VCaP (cell line): ENCODE measurements around the gene IFNGR2.
"Not testable (repeated sequence)": the region's sequence is repeated elsewhere in the genome, so short reads cannot be mapped to it uniquely, and the experiment has no call there.

ENCODE experiments used
- H3K27ac ChIP-seq: fragments of 450-650 bp; 2 replicates; pipeline ENCODE4 v1.5.1; 2017
- TF ChIP-seq, protein P1 (sequence below): fragments of 450-650 bp; conservative IDR thresholded peaks from 2 replicates; pipeline ENCODE4 v1.5.1; 2017; ENCODE audit warnings: mild to moderate bottlenecking, moderate library complexity

Gene IFNGR2

DNA sequence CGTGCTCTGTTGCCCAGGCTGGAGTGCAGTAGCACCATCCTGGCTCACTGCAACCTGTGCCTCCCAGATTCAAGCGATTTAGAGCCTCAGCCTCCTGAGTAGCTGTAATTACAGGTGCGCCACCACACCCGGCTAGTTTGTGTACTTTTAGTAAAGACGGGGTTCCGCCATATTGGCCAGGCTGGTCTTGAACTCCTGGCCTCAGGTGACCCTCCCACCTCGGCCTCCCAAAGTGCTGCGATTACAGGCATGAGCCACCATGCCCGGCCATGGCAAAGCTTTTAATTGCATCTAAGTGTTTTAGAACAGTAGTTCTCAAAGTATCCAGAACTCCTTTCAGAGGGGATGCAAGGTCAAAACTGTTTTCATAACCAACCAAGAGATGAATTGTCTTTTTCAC, 25.1 kb upstream of the IFNGR2 start:
- H3K27ac ChIP-seq = no peak overlapping the region
- TF ChIP-seq, protein P1, sequence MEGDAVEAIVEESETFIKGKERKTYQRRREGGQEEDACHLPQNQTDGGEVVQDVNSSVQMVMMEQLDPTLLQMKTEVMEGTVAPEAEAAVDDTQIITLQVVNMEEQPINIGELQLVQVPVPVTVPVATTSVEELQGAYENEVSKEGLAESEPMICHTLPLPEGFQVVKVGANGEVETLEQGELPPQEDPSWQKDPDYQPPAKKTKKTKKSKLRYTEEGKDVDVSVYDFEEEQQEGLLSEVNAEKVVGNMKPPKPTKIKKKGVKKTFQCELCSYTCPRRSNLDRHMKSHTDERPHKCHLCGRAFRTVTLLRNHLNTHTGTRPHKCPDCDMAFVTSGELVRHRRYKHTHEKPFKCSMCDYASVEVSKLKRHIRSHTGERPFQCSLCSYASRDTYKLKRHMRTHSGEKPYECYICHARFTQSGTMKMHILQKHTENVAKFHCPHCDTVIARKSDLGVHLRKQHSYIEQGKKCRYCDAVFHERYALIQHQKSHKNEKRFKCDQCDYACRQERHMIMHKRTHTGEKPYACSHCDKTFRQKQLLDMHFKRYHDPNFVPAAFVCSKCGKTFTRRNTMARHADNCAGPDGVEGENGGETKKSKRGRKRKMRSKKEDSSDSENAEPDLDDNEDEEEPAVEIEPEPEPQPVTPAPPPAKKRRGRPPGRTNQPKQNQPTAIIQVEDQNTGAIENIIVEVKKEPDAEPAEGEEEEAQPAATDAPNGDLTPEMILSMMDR = no peak

DNA sequence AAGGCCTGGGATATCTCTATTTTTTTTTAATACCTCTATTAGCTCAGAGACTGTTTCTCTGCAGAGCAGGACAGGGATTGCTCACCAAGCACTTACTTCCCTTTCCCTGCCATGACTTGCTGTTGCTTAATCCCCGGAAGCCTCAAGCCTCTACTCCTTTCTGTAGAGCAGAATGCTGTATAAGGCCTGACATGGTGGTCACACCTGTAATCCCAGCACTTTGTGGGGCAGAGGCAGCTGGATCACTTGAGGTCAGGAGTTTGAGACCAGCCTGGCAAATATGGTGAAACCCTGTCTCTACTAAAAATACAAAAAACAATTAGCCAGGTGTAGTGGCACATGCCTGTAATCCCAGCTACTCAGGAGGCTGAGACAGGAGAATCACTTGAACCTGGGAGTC, 23.3 kb upstream of the IFNGR2 start:
- not testable (repeated sequence) for H3K27ac ChIP-seq

DNA sequence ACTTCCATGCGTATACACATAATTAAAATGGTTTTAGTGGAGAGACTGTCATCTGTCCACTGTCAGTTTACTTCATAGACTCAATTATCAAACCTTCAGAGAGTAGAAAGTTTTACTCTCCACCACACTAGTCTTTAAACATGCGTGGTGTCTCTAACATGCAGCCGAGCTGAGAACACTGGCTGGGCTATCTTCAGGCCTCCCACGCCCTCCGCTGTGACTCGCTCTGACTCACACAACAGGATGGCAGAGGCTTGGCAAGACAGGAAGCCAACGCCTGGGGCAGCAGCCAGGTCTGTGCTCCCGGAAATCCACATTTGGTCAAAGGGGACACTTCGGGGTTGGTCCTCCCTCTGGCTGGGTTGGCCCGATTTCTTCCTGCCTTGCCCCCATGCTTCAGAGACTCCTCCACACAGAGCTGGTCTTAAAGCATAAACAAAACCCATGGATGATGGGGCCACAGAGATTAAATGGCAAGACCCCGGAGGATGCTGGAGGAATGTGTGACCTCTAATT, 22.7 kb upstream of the IFNGR2 start:
- TF ChIP-seq, protein P1 = no peak
- no peak overlapping the region for H3K27ac ChIP-seq

DNA sequence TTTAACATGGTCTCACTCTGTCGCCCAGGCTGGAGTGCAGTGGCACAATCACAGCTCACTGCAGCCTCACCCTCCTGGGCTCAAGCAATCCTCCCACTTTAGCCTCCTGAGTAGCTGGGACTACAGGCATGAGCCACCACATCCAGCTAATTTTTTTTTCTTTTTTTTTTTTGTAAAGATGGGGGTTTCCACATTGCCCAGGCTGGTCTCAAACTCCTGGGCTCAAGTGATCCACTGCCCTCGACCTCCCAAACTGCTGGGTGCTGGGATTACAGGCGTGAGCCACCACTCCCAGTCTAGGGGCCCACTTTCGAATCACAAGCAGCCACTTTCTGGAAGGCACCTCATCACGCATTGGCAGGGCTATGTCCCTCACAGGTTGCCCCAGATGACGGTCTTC, 21.8 kb upstream of the IFNGR2 start:
- not testable (repeated sequence) for H3K27ac ChIP-seq

DNA sequence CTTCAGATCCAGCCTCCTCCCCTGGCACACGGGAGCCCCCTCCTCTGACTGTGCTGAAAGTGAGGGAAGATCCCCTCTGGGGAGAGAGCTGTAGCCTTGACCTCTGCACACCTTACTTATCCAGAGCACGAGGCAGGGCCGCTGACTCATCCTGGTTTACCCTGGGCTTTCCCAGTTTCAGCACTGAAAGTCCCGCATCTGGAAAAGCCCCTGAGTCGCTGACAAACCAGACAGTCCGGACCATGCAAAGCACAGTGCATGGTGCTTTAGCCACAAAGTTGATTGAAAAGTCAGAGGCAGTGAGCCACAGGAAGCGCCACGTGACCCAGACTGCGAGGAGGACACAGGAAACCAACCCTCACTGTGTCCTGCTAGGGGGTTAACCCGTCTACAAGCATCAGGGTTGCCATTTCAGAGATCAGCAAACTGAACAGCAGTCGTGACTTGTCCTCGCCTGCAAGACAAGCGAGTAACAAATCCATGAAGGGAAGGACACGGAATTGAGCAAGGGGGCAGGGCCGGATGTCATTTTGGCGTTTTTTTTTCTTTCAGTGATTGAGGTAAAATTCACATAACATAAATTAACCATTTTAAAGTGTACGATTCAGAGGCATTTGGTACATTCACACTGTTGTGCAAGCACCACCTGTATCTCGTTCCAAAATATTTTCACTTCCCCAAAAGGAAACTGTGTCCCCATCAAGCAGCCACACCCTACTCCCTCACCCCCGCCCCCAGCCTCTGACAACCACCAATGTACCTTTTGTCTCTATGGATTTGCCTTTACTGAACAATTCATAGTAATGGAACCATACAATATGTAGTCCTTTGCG, 19.9 kb upstream of the IFNGR2 start:
- no peak overlapping the region for H3K27ac ChIP-seq
- TF ChIP-seq, protein P1 = no peak

DNA sequence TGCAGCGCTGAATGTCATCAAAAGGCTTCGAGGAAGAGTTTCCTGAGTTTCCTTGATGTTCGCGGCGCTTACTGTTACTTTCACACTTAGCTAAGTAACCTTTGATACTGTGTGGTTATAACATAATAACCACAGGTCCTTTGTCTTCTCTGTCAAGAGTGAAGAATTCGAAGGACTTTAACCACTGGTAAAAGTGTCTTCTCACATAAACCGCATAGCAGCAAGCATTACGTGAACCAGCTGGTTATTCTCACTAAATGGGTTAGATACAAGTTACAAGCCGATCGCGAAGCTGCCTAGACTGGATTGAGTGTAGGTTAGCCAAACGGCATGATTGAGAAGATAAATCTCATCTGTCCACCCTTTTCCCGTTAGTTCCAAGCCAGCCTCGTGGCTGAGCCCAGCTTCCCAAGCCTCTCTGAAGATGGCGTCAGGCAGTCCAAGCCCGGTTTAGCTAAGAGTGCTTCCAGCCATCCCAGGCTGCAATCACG, 18.3 kb upstream of the IFNGR2 start:
- no peak overlapping the region for H3K27ac ChIP-seq
- TF ChIP-seq, protein P1 = no peak

DNA sequence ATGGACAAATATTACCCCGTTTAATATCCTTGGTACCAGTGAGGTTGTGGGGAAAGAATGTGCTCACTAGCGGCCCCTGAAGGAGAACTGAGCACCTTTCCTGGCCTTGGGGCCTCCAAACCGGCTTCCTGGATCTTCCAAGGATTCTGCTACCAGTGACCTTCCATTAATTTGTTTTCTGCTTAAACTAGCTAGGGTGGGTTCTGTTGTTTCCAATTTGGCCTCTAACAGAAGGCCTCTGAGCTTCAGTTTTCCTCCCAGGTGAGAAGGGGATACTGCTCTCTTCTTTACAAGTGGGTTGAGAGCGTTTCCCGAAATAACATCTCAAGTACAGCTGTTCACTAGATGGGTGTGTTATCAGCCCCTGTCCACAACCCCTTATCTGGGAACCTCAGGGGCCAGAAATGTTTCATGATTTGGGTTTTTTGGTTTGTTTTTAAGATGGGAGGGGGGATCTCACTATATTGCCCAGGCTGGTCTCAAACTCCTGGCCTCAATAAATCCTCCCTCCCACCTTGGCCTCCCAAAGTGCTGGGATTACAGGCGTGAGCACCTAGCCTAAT, 16.9 kb upstream of the IFNGR2 start:
- H3K27ac ChIP-seq = no peak overlapping the region
- TF ChIP-seq, protein P1 = no peak

DNA sequence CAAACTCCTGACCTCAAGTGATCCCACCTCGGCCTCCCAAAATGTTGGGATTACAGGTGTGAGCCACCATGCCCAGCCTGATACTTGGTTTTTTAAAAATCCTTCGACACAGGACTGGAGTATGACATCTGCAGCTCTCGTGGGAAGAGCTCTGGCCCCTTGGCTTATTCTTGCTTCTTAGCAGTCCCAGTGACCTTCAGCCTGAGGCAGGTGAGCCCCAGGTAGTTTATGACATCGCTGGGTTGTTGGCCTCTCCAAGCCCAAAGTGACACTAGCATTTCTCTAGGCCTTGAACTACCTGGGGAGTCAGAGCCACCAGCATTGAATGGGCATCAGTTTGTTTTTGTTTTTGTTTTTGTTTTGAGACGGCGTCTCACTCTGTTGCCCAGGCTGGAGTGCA, 15.9 kb upstream of the IFNGR2 start:
- TF ChIP-seq, protein P1 = no peak
- H3K27ac ChIP-seq = no peak overlapping the region
